Measurements from ENCODE around the gene CMBL. TPM values are rescaled to one million over a fixed set of nuclear protein-coding genes. Genes with fewer than 3 reads are reported as not detected.

Gene CMBL
- total and polyA plus RNA-seq, 2 experiments from 2014 or later = 20.8 to 24.1 TPM

DNA sequence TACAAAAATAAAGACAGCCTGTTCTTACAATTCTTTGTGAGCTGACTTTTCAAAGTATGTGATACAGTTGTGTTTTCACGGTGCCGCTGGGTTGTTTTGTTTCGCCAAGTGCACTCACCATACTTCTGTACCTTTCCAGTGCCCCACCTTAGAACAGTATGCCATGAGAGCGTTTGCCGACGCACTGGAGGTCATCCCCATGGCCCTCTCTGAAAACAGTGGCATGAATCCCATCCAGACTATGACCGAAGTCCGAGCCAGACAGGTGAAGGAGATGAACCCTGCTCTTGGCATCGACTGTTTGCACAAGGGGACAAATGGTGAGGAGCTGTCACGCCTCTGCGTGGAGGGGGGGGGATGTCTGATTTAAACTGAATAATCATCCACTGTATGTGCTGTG is 44.7 kb downstream of the CMBL start:
- Histone ChIP-seq H3K36me3 (replicated peaks; ENCODE audit: insufficient read depth, low read depth) (peaks cover 4% of the 10 kb centered on the region), H3K9me3 (ENCODE audit: low read depth) (no peaks in the 10 kb centered on the region), H3K79me2 (peaks cover 3% of the 10 kb centered on the region), H2AFZ (no peak overlapping the region), H3K4me2 (no peak overlapping the region), H3K9me2 (replicated peaks; ENCODE audit: insufficient read depth) (no peaks in the 10 kb centered on the region), H4K20me1 (ENCODE audit: insufficient read depth, poor library complexity, severe bottlenecking) (no peaks in the 10 kb centered on the region), H3K27ac (no peak overlapping the region), H3K4me3 (no peak overlapping the region), H3K27me3 (no peaks in the 10 kb centered on the region), H3K4me1 (ENCODE audit: insufficient read depth) (peaks cover 5% of the 10 kb centered on the region)
- no peak for DNase-seq (ENCODE audit: low spot score)
- WGBS (ENCODE audit: low lambda C conversion rate, missing lambda C conversion rate) = 96% methylated on average over 11 of the region's 11 CpGs
- TF ChIP-seq, protein P1, sequence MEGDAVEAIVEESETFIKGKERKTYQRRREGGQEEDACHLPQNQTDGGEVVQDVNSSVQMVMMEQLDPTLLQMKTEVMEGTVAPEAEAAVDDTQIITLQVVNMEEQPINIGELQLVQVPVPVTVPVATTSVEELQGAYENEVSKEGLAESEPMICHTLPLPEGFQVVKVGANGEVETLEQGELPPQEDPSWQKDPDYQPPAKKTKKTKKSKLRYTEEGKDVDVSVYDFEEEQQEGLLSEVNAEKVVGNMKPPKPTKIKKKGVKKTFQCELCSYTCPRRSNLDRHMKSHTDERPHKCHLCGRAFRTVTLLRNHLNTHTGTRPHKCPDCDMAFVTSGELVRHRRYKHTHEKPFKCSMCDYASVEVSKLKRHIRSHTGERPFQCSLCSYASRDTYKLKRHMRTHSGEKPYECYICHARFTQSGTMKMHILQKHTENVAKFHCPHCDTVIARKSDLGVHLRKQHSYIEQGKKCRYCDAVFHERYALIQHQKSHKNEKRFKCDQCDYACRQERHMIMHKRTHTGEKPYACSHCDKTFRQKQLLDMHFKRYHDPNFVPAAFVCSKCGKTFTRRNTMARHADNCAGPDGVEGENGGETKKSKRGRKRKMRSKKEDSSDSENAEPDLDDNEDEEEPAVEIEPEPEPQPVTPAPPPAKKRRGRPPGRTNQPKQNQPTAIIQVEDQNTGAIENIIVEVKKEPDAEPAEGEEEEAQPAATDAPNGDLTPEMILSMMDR (IDR thresholded peaks at IDR 0.05; ENCODE audit: poor library complexity) = no peak
- no peak for TF ChIP-seq EZH2 (IDR thresholded peaks at IDR 0.05; ENCODE audit: borderline replicate concordance)
- TF ChIP-seq EZH2phosphoT487 (IDR thresholded peaks at IDR 0.05; ENCODE audit: low read depth, severe bottlenecking, unreplicated experiment) = no peak

DNA sequence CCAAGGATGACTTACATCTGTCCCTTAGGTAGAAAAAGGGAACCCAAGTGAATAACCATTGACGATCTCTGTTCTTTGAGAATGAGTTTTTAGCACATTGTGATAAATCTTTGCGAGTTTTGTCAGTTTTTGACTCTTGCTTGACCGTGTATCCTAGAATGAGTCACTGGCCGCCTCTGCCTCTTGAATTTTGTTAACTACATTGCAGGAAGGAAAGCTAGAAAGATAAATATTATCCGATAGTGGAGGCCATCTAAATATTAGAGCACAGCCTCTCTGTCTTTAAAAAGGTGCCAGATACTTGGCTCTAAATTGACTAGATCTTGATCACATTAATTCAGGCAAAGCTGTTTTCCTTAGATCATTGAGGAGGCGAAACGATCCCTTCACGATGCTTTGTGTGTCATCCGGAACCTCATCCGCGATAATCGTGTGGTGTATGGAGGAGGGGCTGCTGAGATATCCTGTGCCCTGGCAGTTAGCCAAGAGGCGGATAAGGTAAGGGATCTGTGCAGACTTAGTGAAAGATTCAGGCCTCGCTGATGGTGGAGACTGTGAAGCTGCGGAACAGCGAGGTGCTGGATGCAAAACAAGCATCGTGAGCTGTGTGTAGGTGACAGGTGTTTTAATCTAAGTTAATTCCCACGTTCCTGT is 45.5 kb downstream of the CMBL start:
- H3K9me2 ChIP-seq (replicated peaks; ENCODE audit: insufficient read depth) = no peaks in the 10 kb centered on the region
- DNase-seq (ENCODE audit: low spot score) = no peak
- H2AFZ ChIP-seq = no peak overlapping the region
- peaks cover 4% of the 10 kb centered on the region for H3K36me3 ChIP-seq (replicated peaks; ENCODE audit: insufficient read depth, low read depth)
- H3K4me3 ChIP-seq = no peak overlapping the region
- H3K4me2 ChIP-seq = no peak overlapping the region
- H3K27ac ChIP-seq = no peak overlapping the region
- H3K4me1 ChIP-seq (ENCODE audit: insufficient read depth) = peaks cover 5% of the 10 kb centered on the region
- 78% methylated on average over 18 of the region's 18 CpGs for WGBS (ENCODE audit: low lambda C conversion rate, missing lambda C conversion rate)
- H4K20me1 ChIP-seq (ENCODE audit: insufficient read depth, poor library complexity, severe bottlenecking) = peaks cover 4% of the 10 kb centered on the region
- H3K27me3 ChIP-seq = no peaks in the 10 kb centered on the region
- H3K79me2 ChIP-seq = peaks cover 3% of the 10 kb centered on the region
- H3K9me3 ChIP-seq (ENCODE audit: low read depth) = no peaks in the 10 kb centered on the region
- TF ChIP-seq EZH2 (IDR thresholded peaks at IDR 0.05; ENCODE audit: borderline replicate concordance) = no peak
- no peak for TF ChIP-seq EZH2phosphoT487 (IDR thresholded peaks at IDR 0.05; ENCODE audit: low read depth, severe bottlenecking, unreplicated experiment)
- TF ChIP-seq, protein P1 (IDR thresholded peaks at IDR 0.05; ENCODE audit: poor library complexity) = no peak

DNA sequence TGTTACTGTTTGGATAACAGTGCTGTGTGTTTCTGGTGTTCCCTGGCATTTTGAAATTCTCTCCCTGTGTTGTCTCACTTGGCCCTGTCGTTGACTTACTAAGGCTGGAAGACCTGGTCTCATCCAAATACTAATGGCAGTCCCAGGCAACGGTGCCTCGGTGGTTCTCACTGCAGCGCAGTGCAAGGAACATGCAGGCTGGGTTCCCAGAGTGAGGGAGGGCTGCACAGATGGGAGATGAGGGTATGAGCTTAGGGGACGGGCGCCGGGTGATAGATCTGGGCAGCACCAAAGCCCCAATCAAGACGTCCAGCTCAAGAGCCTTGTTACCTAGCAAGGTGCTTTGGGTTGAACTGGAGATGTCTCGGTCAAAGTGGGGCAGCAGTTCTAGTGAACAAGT is 46.6 kb downstream of the CMBL start:
- DNase-seq (ENCODE audit: low spot score) = no peak
- TF ChIP-seq EZH2phosphoT487 (IDR thresholded peaks at IDR 0.05; ENCODE audit: low read depth, severe bottlenecking, unreplicated experiment) (no peak), EZH2 (IDR thresholded peaks at IDR 0.05; ENCODE audit: borderline replicate concordance) (no peak)
- TF ChIP-seq, protein P1 (IDR thresholded peaks at IDR 0.05; ENCODE audit: poor library complexity) = no peak
- H2AFZ ChIP-seq = no peak overlapping the region
- H3K79me2 ChIP-seq = peaks cover 14% of the 10 kb centered on the region
- no peaks in the 10 kb centered on the region for H3K9me2 ChIP-seq (replicated peaks; ENCODE audit: insufficient read depth)
- no peak overlapping the region for H3K4me2 ChIP-seq
- H3K36me3 ChIP-seq (replicated peaks; ENCODE audit: insufficient read depth, low read depth) = peaks cover 6% of the 10 kb centered on the region
- no peaks in the 10 kb centered on the region for H3K4me1 ChIP-seq (ENCODE audit: insufficient read depth)
- peaks cover 8% of the 10 kb centered on the region for H4K20me1 ChIP-seq (ENCODE audit: insufficient read depth, poor library complexity, severe bottlenecking)
- H3K27ac ChIP-seq = no peak overlapping the region
- H3K4me3 ChIP-seq = no peak overlapping the region
- 86% methylated on average over 9 of the region's 9 CpGs for WGBS (ENCODE audit: low lambda C conversion rate, missing lambda C conversion rate)
- no peaks in the 10 kb centered on the region for H3K9me3 ChIP-seq (ENCODE audit: low read depth)
- no peaks in the 10 kb centered on the region for H3K27me3 ChIP-seq
